Anterior cingulate cortex (tissue), 58 donors: ENCODE measurements around the gene AP1S1.
A peak's percentile ranks its signal among the peaks of the same experiment; 100 is the strongest.

Experiments
- DNase-seq, 58 donors: peaks; one replicate each; lab custom pipeline; 2025; lab: John Stamatoyannopoulos, UW

The AP1S1 gene

DNA sequence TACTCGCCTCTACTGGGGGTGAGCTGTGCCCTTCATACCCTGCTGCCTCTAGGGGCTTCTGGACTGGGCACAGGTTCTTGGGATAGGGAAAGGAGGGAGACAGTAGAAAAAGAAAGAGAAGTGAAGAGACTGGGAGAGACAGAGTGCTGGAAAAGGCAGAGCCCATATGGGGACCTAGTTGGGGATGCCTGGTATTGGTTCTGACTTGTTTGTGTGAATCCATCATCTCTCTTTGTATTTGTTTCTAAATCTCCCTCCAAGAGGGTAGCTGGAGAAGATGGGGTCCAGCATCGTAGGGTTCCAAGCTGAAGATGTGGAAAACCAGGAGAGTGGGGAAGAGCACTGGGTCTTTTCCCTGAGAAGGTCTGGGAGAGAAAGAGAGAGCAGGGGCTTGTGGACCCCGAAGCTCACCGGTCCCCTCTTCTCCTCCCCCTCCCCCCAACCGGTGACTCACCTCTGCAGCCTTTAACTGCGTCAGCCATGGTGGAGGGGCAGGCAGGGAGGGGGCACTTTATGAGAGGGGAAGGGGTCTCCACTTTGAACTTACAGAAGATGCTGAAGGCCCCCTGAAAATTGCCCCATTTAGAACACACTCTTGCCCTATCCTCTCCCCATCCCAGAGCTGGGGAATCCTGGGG, 14.3 kb downstream of the AP1S1 start:
- DNase-seq: no peak

DNA sequence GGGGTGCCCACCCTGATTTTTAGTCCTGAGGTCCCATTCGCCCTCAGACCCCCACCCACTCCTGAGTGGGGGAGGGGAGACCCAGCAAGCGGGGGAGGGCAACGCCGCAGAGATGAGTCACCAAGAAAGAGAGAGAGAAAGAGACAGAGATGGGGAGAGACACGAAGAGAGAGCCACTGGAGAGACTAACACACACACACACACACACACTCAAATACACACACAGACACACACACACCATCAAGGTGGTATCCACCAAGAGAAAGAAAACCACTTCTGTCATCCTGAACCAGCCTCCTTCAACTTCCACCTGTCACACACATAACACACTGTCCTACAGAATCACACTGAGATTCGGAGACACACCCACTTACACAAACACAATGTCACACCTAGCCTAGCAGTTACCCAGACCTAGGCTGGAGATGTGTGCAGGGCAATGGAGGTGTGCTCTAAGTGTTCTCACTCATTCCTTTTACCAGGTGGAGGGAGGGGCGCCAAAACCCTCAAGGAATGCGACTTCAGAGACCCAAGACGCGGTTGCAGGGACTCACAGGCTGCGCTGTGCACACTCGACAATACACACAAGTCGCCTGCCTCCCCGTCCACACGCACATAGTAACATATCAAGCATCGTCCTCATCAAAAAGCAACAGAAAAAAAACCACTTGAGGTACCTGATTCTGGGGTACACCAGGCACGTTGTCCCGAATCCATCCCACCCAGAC, 15.0 kb downstream of the AP1S1 start:
- DNase-seq: peak in 1 of 58 donors; percentile 57

DNA sequence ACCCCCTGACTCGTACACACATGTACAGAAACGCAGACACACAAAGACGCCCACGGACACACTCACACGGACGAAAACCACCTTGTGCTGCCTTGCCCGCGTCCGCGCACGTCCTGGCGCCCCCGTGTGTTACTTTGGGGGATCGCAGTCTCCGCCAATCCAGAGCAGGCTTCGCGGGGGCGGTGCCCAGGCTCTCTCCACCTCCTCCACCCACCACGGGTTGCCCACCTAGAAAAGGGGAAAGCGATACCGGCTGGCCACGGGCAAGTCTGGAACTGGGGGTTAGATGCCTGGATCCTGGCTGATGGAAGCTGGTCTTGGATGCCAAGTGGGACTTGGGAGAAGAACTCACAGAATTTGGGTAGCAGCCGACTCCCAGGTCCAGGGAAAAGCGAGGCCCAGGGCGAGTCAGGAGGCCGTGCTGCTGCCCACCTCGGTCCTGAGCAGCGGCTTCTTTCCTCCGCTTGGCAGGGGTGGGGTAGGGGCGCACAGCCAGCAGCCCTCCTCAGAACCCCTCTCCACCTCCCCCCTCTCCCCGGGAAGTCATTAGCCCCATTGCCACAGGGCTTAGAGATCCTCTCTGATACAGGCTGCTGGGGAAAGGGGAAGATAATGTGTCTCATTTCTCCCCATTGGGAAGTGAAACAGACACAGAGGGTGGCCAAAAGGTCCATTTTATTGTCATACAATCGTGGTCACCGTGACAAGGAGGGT, 15.7 kb downstream of the AP1S1 start:
- DNase-seq: peak in 53 of 58 donors; percentile 7 to 78 (median 43)

DNA sequence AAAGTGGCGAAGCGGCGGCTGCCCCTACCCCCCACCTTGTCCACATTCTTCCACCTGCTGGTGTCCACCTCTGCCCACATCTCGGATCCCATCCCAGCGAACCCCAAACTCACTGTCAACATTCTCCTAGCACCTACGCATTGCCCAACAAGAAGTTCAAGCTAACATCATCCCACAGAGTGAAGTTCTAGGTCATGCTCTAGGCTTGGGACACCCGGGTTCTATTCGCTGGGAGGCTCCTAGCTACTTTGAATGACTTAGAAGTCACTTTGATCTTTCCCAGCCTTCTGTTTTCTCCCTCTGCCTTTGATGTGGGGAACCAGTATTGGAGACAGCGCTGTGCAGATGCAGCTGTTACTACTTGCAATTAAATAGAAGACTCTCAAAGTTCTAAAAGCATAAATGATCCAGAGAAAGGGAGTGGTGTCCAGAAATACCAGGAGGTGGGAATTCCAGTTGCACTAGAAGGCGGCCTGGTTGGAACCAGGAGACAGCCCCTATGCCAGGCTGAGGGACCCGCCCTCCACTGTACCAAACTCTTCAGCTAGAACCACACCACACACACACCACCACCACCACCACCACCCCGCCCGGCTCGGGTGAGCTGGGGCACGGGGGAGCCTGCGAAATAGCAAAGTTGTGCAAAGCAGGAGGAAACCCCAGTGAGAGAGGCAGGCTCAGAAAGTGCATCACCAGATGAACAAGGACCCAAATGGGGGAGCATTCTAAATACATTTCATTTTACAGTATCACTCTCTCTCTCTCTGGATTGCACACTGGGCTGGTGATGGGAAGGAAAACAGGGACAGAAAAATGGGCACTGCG, 16.6 kb downstream of the AP1S1 start:
- DNase-seq: no peak

DNA sequence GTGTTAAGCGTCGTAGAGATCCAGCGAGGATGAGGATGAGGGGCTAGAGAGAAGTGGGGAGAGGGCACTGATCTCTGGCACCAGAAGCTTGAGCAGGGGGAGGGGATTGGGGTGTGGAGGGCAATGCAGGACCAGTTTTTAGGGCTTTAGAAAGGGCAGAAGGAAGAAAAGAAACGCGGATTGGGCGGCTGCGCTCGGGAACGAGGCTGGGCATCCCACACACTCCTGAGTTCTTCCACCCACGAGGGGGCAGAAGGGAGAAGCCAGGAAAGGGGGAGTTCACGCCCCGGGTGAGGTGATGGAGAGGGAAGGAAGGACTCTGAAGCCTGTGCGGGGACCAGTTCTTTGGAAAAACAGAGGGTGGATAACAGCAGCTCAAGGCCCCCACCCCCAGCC, 17.2 kb downstream of the AP1S1 start:
- no peak for DNase-seq

DNA sequence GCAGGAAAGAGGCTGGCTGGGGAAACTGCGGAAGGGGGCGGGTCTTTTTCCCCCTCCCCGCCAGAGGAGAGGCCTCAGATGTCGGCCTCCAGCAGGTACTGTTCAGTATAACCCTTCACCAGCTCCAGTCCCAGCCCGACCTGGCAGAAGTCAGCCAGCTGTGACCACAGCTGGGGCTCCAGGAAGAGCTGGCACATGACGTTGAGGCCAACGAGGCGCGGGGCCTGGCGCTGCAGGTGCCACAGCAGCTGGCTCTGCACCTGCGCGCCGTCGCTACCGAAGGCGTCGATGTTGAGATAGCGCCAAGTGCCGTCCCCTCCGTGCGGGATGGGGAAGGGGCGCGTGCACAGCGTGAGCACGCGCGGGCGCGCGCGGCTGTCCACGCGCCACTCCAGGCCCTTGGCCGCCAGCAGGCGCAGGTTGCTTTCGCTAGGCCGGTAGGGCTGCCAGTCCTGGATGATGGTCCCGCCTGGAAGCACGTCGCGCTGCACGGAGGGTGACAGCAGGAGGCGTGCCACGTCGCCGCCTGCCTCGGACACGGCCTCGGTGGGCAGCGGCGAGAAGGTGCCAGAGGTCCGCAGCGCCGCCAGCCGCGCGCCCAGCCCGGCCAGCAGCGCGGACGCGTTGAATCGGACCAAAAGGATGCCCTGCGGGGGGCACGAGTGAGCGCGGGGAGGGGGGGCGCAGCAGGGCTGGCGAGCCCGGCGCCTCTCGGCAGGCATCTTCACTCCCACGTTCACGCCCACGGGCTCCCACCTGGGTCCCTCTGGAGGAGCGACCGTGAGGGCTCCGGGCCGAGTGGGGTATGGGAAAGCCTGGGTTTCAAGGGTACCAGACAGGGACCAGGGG, 18.0 kb downstream of the AP1S1 start:
- no peak for DNase-seq

DNA sequence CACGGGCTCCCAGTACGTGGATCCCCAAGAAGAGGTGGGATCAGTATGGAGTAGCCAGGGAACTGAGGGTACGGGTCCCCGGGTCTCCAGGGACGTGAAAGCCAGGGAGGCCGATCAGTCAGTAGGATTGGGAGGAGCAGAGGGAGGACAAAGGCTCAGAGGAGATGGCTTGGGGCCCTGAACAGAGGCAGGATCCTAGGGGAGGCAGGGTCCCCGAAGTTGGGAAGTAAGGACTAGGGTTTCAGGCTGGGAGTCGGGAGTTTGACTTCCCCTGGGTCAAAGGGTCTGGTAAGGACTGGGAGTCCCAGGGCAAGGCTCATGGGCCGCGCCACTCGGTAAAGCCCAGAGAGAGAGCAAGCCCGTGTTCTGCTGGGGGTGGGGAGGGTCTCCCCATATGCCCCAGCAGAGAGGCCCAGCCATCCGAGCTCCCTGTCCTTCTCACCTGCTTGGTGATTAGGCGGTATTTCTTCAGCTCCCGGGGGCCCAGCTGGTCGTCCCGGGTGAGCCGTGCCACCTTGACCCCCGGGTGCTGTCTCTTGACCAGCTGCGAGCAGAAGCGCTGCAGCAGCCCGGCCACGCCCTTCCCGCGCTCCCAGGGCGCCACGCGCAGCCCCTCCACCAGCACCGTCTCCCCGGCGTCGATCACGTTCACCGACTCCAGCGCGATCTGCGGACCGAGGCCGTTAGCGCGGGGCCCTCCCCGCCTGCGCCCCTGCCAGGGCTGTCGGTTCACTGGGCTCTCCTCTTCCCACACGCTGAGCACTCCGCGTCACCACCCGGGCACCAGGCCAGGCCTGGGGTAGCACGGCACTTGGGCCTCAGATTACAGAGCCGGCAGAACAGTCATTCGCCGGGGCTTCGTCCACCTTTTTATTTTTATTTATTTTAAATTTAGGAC, 18.8 kb downstream of the AP1S1 start:
- peak in 2 of 58 donors; percentile 22 to 26 for DNase-seq

DNA sequence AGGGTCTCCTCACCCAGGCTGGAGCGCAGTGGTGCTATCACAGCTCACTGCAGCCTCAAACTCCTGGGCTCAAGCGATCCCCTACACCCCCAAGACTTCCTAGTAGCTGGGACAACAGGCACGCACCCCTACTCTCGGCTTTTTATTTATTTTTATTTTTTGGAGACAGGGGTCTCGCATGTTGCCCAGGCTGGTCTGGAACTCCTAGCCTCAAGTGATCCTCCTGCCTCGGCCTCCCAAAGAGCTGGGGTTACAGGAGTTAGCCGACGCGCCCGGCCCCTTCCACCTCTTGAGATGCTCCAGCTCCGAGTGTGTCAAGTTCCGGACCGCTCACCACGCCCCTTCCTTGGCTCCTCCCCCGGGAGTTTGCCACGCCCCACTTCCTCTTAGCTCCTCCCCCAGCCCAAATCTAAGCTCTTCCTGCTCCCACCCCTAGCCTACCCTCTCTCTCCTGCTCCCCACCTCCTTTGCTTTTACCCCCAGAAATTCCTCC, 19.5 kb downstream of the AP1S1 start:
- DNase-seq: no peak

DNA sequence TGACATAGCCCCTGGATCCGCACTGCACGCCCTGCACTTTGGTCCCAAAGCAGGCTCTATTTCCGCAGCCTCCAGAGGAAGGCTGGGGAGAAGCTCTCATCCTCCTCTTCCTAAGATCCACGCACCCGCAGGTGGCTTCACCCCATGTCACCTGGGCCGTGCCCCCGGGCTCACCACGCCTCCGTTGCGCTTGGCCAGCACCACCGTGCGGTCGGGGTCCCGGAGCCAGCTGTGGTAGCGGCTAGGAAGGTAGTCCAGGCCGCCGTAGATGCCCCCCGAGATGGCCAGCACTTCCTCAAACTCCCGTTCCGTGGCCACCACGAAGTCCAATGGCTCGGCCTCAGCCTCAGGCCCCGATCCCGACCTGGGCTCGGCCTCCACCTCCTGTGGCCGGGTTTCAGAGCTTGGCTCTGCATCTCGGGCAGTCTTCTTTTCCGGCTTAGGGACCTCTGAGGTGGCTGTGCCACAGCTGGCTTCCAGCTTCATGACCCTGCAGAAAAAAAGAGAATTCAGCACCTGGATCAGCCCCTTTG, 20.1 kb downstream of the AP1S1 start:
- DNase-seq: no peak

DNA sequence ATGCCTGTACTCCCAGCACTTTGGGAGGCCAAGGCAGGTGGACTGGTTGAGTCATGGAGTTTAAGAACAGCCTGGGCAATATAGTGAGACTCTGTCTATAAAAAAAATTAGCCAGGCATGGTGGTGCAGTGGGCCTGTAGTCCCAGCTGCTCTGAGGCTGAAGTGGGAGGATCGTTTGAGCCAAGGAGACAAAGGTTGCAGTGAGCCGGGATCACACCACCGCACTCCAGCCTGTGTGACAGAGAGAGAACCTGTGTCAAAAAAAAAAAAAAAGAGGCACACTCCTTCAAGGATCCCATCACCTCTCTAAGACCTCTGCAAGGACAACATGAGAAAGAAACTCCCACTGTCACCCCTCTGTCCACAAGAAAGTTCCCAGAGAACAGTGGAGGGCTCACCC, 21.4 kb downstream of the AP1S1 start:
- DNase-seq: no peak

DNA sequence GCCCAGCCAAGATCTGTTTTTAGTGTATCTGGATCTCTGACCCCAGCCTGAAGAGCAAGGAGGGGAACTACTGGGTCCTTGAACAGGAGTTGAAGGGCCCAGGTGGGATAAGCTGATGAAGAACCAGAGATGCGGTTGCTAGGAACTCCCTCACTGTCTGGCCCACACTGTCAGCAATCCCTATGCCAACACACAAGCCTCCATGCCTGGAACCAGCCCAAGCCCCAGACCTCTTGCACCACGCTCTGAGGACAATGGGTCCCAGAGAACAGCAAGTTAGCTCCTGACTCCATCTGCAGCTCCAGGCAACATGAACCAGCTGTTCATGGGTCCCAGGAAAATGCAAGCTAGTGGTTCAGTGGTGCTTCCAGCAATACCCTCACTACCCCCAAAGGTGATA, 23.4 kb downstream of the AP1S1 start:
- no peak for DNase-seq

DNA sequence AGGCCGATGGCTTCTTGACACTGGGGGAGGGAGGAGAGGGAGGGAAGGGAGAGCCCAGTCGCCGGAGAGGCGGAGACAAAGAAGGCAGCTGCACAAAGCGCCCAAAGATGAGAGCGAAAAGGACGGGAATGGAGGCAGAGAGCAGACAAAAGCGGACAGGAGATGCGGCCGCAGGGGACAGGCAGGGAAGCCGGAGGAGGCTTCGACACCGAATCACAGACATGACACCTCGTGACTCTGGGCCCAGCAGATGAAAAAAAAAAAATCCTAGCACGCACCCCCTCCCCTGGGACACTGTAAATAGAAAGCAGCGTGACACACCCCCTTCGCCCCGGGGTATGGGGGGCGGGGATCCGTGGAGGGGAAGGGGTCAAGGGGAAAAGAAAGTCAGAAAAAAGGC, 24.8 kb downstream of the AP1S1 start:
- no peak for DNase-seq

DNA sequence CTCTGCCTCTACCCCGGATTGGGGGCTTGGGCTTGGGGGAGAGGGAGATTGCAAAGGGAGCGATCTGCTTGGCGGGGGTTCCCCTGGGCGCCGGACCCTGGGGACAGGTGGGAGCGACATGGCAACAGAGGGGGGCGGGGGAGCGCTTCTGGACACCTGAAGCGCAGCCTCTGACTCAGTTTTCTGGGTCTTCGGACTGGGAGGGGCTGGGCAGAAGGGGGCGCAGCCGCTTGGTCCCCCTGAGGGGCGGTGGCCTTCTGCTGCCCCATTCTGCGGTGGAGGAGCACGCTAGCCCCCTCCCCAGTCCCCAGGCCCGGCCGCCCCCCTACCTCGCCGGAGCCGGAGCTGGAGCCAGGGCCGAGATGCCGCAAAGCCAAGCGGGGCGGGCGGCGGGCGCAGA, 25.4 kb downstream of the AP1S1 start:
- no peak for DNase-seq

DNA sequence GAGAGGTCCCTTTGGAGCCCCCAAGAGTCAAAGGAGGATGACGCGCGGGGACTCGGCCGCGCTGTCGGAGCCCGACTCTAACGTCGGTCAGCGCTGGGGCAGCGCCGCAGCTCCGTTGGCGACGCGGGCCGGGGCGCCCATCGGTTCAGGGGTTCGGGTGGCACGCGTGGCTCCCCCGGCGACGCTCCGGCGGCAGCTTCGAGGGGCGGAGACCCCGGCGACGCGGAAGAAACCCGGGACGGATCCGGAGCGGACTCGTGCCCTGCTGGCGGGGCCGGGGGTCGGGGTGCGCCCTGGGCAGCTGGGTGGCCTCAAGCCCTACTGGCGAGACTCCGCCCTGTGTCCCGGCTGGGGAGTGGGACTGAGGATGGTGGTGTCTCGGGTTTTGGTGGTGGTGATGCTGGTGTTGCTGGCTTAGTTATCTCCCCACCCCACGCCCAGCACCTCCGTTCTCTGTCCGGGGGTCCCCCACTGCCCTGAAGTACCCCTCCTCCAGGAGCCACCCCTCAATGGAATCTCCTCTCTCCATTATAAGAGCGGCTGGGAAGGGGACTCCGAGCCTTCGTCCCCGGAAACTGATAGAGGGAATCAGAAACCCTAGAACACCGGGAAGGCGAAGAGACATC, 26.0 kb downstream of the AP1S1 start, which contains the start of gene NAT16:
NAT16 (minus strand) TSS at position 164 of the 626 bp plus-strand sequence. CDS start 5,486 bp downstream, outside the sequence.
- no peak for DNase-seq

DNA sequence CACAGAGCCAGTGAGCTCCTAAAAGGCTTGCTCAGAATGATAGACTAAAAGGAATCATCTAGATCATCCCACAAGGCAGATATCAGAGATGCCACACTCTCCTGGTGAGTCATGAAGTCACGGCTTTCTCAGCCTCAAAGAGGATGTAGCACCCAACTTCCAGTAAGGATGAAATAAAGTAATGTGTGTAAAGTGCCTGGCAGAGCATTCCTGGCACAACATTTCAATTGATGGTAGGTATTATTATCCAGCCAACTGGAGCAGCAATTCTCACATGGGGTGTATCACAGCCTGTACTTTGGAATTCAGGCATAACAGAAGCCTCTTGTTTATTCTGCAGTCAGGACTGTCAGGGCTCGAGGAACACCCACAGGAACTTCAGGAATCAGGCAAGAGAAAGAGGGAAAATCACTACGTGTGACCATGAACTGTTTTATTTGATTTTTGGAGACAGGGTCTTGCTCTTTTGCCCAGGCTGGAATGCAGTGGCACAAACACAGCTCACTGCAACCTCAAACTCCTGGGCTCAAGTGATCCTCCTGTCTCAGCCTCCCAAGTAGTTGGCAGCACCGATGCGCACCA, 31.1 kb downstream of the AP1S1 start:
- peak in 16 of 58 donors; percentile 4 to 74 (median 21) for DNase-seq

DNA sequence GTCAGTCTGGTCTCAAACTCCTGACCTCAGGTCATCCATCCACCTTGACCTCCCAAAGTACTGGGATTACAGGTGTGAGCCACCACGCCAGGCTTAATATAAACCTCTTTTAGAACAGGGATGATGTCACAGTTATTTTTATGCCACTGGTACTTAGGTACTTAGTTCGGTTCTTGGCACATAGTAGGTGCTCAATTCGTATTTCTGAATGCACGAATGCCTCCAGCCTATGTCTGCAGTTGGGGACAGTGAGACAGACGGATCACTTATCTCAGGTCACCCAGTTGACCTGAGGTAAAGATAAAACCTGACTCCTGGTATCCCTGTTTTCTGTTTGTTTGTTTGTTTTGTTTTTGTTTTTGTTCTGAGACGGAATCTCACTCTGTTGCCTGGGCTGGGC, 31.9 kb downstream of the AP1S1 start:
- DNase-seq: no peak

DNA sequence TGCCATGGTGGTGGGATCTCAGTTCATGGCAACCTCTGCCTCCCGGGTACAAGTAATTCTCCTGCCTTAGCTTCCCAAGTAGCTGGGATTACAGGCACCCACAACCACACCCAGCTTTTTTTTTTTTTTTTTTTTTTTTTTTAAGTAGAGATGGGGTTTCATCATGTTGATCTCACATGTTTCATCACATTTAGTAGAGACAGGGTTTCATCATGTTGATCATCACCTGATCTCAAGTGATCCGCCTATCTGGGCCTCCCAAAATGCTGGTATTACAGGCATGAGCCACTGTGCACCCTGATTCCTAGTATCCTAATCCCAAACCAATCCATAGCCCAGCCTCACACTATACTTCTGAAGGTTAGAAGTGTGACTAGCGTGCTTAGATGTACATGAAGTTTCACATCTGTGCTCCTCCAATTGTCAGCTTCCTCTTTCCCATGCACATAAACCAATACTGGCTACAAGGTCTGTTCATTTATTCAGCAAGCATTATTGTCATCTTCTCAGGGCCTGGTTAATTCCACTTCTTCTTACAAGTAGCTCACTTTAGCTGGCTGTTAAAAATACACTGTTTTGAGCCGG, 32.7 kb downstream of the AP1S1 start:
- DNase-seq: no peak
